Peyer's patch (tissue), 4 donors: Measurements from ENCODE around the gene PLEKHM2.

ENCODE experiments used
- CTCF ChIP-seq, 6 experiments: fragments of 450-650 bp in 4 of 6; fragments of 200-600 bp in 2 of 6; sonication (generic) in 1 of 6; IDR thresholded peaks; one replicate each; pipeline ENCODE4 v1.5.1; 2017 to 2019; ENCODE audit warnings: antibody characterized with exemption in 6 of 6, mild to moderate bottlenecking in 3 of 6, moderate library complexity in 1 of 6
- POLR2A ChIP-seq, 2 donors: fragments of 450-650 bp; IDR thresholded peaks; one replicate each; pipeline ENCODE4 v1.5.1; 2017; ENCODE audit warnings: antibody characterized with exemption in 2 of 2, mild to moderate bottlenecking in 2 of 2, moderate library complexity in 2 of 2

- TF ChIP-seq POLR2A (IDR thresholded peaks at IDR 0.05) (no peak), CTCF (IDR thresholded peaks at IDR 0.05) (no peak)
Measured at GRCh38 chr1:15762546-15762945, 78.4 kb downstream of the PLEKHM2 start.
